Liver (tissue), 9 donors: ENCODE measurements around the gene MTF1. TPM values are rescaled to one million over a fixed set of nuclear protein-coding genes. Genes with fewer than 3 reads are reported as not detected.

Experiments
- DNase-seq: peaks from one replicate; pipeline ENCODE4 v3.0.0-alpha.2; 2017; ENCODE audit warnings: low spot score
- H3K27ac ChIP-seq, 2 donors: one replicate each; pipeline ENCODE4 v1.7.0; 2013; ENCODE audit warnings: inconsistent platforms in 2 of 2, low read length in 2 of 2, control low read depth in 1 of 2, low read depth in 1 of 2, mild to moderate bottlenecking in 1 of 2
- H3K27me3 ChIP-seq, 4 donors: one replicate each; pipeline versions ENCODE4 v1.6.1 to v1.7.0; 2013; ENCODE audit warnings: low read length in 3 of 4, inconsistent platforms in 1 of 4, mild to moderate bottlenecking in 1 of 4, moderate library complexity in 1 of 4; ENCODE audit not compliant: control insufficient read depth in 4 of 4, insufficient read depth in 4 of 4
- H3K36me3 ChIP-seq, 4 donors: one replicate each; pipeline versions ENCODE4 v1.6.1 to v1.7.0; 2013; ENCODE audit warnings: low read length in 3 of 4, mild to moderate bottlenecking in 3 of 4, low read depth in 1 of 4, moderate library complexity in 1 of 4; ENCODE audit not compliant: control insufficient read depth in 4 of 4, insufficient read depth in 3 of 4
- H3K4me1 ChIP-seq, 4 donors: one replicate each; pipeline versions ENCODE4 v1.6.1 to v1.7.0; 2013; ENCODE audit warnings: low read length in 3 of 4, mild to moderate bottlenecking in 3 of 4, moderate library complexity in 1 of 4; ENCODE audit not compliant: control insufficient read depth in 4 of 4, insufficient read depth in 4 of 4
- H3K4me3 ChIP-seq, 3 donors: one replicate each; pipeline versions ENCODE4 v1.6.1 to v1.7.0; 2013; ENCODE audit warnings: low read length in 3 of 3, control low read depth in 1 of 3, low read depth in 1 of 3, mild to moderate bottlenecking in 1 of 3
- H3K9ac ChIP-seq, 2 donors: one replicate each; pipeline ENCODE4 v1.7.0; 2013; ENCODE audit warnings: low read length in 2 of 2, mild to moderate bottlenecking in 2 of 2, moderate library complexity in 2 of 2, control low read depth in 1 of 2, low read depth in 1 of 2
- H3K9me3 ChIP-seq, 4 donors: one replicate each; pipeline versions ENCODE4 v1.6.1 to v1.7.0; 2013; ENCODE audit warnings: low read length in 3 of 4; ENCODE audit not compliant: control insufficient read depth in 4 of 4
- CTCF ChIP-seq: fragments of 150-350 bp; IDR thresholded peaks from 2 replicates; pipeline ENCODE4 v1.5.1; 2017; ENCODE audit warnings: improper control_type of control experiment, low read depth, low read length; ENCODE audit not compliant: missing input control
- FOXA1 ChIP-seq: IDR thresholded peaks from 2 replicates; pipeline ENCODE4 v1.6.1; 2016; ENCODE audit warnings: antibody characterized with exemption
- GABPA ChIP-seq, 2 donors: IDR thresholded peaks in 1 of 2; conservative IDR thresholded peaks in 1 of 2; 2 replicates each; pipeline ENCODE4 v1.6.1; 2016; ENCODE audit warnings: antibody characterized with exemption in 2 of 2, mild to moderate bottlenecking in 1 of 2, moderate library complexity in 1 of 2
- HNF4A ChIP-seq, 2 donors: conservative IDR thresholded peaks; 2 replicates each; pipeline ENCODE4 v1.6.1; 2016; ENCODE audit warnings: antibody characterized with exemption in 2 of 2, mild to moderate bottlenecking in 2 of 2
- JUND ChIP-seq, 2 donors: IDR thresholded peaks; 2 replicates each; pipeline ENCODE4 v1.6.1; 2016; ENCODE audit warnings: antibody characterized with exemption in 2 of 2
- RAD21 ChIP-seq, 2 donors: IDR thresholded peaks; 2 replicates each; pipeline ENCODE4 v1.6.1; 2016; ENCODE audit warnings: antibody characterized with exemption in 2 of 2, mild to moderate bottlenecking in 2 of 2
- REST ChIP-seq: IDR thresholded peaks from 2 replicates; pipeline ENCODE4 v1.6.1; 2016; ENCODE audit warnings: antibody characterized with exemption, mild to moderate bottlenecking
- RXRA ChIP-seq, 2 donors: IDR thresholded peaks; 2 replicates each; pipeline ENCODE4 v1.6.1; 2017 to 2018; ENCODE audit warnings: antibody characterized with exemption in 2 of 2, mild to moderate bottlenecking in 1 of 2
- SP1 ChIP-seq: IDR thresholded peaks from 2 replicates; pipeline ENCODE4 v1.6.1; 2018; ENCODE audit warnings: antibody characterized with exemption, mild to moderate bottlenecking
- TAF1 ChIP-seq: conservative IDR thresholded peaks from 2 replicates; pipeline ENCODE4 v1.6.1; 2016; ENCODE audit warnings: antibody characterized with exemption, mild to moderate bottlenecking
- YY1 ChIP-seq: IDR thresholded peaks from 2 replicates; pipeline ENCODE4 v1.6.1; 2016; ENCODE audit warnings: antibody characterized with exemption, mild to moderate bottlenecking
- ZBTB33 ChIP-seq: IDR thresholded peaks from 2 replicates; pipeline ENCODE4 v1.6.1; 2016; ENCODE audit warnings: antibody characterized with exemption
- WGBS: extraction: QIAGEN DNeasy Blood & Tissue Kit; methylation state at CpG from one replicate; pipeline ENCODE4 v1.1.7; 2013; 5-methylcytosine and 5-hydroxymethylcytosine counted together
- polyA plus RNA-seq, 2 donors: library from polyadenylated mRNA; stranded (reverse) in 1 of 2; unstranded in 1 of 2; fragments of 200-250 nt in 1 of 2; fragments of >200 nt in 1 of 2; fragmentation: Nextera tagmentation in 1 of 2; extraction: Ambion mirVana in 1 of 2; gene quantifications; one replicate each; pipeline versions ENCODE4 v1.2.1 to v1.2.3, GENCODE V29; 2013 to 2015
- total RNA-seq, 2 donors: library from RNA; depleted of rRNA; stranded (reverse); fragments of >200 nt; gene quantifications; one replicate each; pipeline ENCODE4 v1.2.3, GENCODE V29; 2014
- TF ChIP-seq, protein P1 (sequence below): IDR thresholded peaks from 2 replicates; pipeline ENCODE4 v1.6.1; 2016; ENCODE audit warnings: antibody characterized with exemption
- donor health status: healthy.
- donor health status: healthy.
- donor health status: healthy.
- donor health status: healthy.
- donor health status: healthy.

MTF1 gene
- total and polyA plus RNA-seq, 4 donors, result 2.3 to 3.3 (median 3.0) TPM

DNA sequence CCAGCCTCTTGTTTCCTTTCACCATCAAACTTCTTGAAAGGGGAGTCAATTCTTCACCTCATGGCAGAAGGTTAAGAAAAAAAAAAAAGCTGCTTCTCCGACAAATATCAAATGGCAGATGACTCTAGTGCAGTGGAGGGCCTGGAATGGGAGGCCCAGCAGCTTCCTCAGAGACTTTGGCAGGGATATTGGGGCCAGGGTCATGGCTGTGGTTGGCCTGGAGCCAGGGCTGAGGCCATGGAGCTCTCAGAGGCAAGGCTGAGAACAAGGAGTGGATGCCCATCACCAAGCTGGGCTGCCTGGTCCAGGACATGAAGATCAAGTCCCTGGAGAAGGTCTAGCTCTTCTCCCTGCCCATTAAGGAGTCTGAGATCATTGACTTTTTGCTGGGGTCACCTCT is 18.7 kb downstream of the MTF1 start:
- Histone ChIP-seq H3K27ac (no peak overlapping the region), H3K36me3 (peaks cover 9 to 30% (median 20%) of the 10 kb centered on the region in 4 donors), H3K4me1 (peaks cover 0 to 12% (median 4%) of the 10 kb centered on the region in 4 donors), H3K27me3 (no peaks in the 10 kb centered on the region), H3K9ac (no peak overlapping the region), H3K9me3 (no peaks in the 10 kb centered on the region), H3K4me3 (no peak overlapping the region)
- TF ChIP-seq CTCF (no peak), ZBTB33 (no peak), FOXA1 (no peak), YY1 (no peak), JUND (IDR thresholded peaks at IDR 0.05) (no peak), HNF4A (conservative IDR thresholded peaks at IDR 0.05) (no peak), TAF1 (no peak), GABPA (IDR thresholded peaks at IDR 0.05 in 1 of 2, conservative IDR thresholded peaks at IDR 0.05 in 1 of 2) (no peak), RAD21 (IDR thresholded peaks at IDR 0.05) (no peak), SP1 (no peak), REST (no peak), RXRA (IDR thresholded peaks at IDR 0.05) (no peak)
- TF ChIP-seq, protein P1, sequence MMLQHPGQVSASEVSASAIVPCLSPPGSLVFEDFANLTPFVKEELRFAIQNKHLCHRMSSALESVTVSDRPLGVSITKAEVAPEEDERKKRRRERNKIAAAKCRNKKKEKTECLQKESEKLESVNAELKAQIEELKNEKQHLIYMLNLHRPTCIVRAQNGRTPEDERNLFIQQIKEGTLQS, result no peak
- DNase-seq, result no peak
- 81% methylated on average over 1 of the region's 1 CpG for WGBS

DNA sequence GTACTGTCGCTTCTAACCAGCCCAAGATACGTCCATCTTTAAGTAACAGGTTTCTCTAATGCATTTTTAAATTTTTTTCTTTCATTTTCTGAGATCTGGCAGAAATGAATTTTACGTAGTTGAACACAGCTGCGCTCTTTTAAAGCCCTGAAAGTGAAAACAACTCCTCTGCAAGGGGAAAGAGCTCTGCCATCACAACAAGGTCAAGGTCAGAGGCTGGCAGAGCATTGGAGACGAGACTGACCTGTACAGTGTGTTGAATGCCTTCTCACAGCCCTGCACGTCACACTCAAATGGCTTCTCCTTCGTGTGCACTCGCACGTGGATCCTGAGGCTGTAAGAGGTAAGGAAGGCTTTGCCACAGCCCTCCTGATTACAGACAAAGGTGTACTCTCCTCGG is 19.7 kb downstream of the MTF1 start:
- Histone ChIP-seq H3K4me1 (peaks cover 0 to 6% (median 2%) of the 10 kb centered on the region in 4 donors), H3K9me3 (no peaks in the 10 kb centered on the region), H3K27me3 (no peaks in the 10 kb centered on the region), H3K4me3 (no peak overlapping the region), H3K36me3 (peaks cover 9 to 40% (median 29%) of the 10 kb centered on the region in 4 donors), H3K27ac (no peak overlapping the region), H3K9ac (no peak overlapping the region)
- TF ChIP-seq, protein P1, result no peak
- no peak for TF ChIP-seq TAF1
- 89% methylated on average over 10 of the region's 10 CpGs for WGBS
- DNase-seq, result no peak
